GM12878 (cell line): ENCODE data around the gene TP63.

Source experiments
- BACH1 ChIP-seq: fragments of 450-650 bp; IDR thresholded peaks from 2 replicates; pipeline ENCODE4 v1.6.1; 2017; ENCODE audit warnings: mild to moderate bottlenecking, borderline replicate concordance
- ZNF207 ChIP-seq: fragments of 450-650 bp; IDR thresholded peaks from 2 replicates; pipeline ENCODE4 v1.6.1; 2014; ENCODE audit warnings: antibody characterized with exemption, mild to moderate bottlenecking, borderline replicate concordance

DNA sequence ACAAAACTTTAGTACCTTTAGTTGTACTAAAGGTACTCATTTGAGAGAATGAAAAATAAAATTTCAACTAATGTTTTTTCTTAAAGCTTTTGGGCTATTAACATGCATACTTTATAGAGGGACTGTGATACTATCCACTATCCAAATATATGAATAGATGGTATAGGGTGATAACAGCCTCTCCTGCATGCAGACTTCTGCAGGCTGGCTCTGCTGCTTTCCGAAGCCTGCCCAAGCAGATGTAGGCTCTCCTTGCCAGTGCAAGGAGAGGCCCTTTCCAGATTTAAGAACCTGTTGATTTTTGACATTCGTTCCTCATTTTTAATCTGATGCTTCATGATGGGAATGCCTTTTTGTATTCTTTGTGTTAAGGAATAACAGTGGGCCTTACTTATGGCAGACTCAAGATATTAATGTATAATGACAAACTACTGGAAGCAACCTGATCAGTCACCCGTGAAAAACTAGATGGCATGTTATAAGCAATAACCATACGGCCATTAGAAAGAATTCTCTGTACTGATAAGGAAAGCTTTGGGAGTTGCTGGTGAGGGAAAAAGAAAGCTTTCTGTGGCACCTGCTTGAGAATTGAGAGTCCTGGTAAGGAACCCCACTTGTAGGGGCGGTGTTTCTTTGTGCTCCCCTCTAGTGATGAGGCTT, 181.7 kb downstream of the TP63 start:
- TF ChIP-seq ZNF207: no peak
- TF ChIP-seq BACH1: no peak
